IMR-90 (cell line): ENCODE results near the gene DNAH6. TPM values are rescaled to one million over a fixed set of nuclear protein-coding genes. Genes with fewer than 3 reads are reported as not detected.

Experiments used
- ATAC-seq: fragments of 200-7000 bp; cut with Tn5 transposase; 2 replicates; pipeline ENCODE4 v1.9.1; 2020; ENCODE audit warnings: low read depth, mild to moderate bottlenecking, moderate library complexity
- BruUV-seq: library from RNA; stranded (reverse); fragments of 400-500 nt; replicated peaks from 2 replicates; lab custom pipeline; 2021; lab: Mats Ljungman, UMichigan
- CTCF ChIA-PET: fragments of 300-600 bp; formaldehyde crosslinking; extraction: SDS; loops from one replicate; lab custom pipeline; 2021; ENCODE audit warnings: antibody characterized with exemption; lab: Yijun Ruan, JAX
- POLR2A ChIA-PET: fragments of 300-600 bp; sonication (Branson Sonifier 250); formaldehyde crosslinking; loops from one replicate; lab custom pipeline; 2022; ENCODE audit warnings: antibody characterized with exemption; ENCODE audit not compliant: unreplicated experiment; lab: Charles Lee
- DNase-seq: peaks from one replicate; pipeline ENCODE4 v3.0.0; 2013
- H2AFZ ChIP-seq: replicated peaks from 2 replicates; pipeline ENCODE3; 2013; ENCODE audit warnings: low read length, mild to moderate bottlenecking; ENCODE audit not compliant: poor library complexity
- H2AK5ac ChIP-seq: 2 replicates; pipeline ENCODE4 v1.6.1; 2013; ENCODE audit warnings: low read depth, low read length, inconsistent platforms
- H2AK9ac ChIP-seq: replicated peaks from 2 replicates; pipeline ENCODE3; 2013; ENCODE audit warnings: mild to moderate bottlenecking, low read depth, low read length, moderate library complexity; ENCODE audit not compliant: poor library complexity
- H2BK120ac ChIP-seq: 2 replicates; pipeline ENCODE4 v1.6.1; 2013; ENCODE audit warnings: low read depth, low read length, inconsistent platforms
- H2BK15ac ChIP-seq: 3 replicates; pipeline ENCODE4 v1.6.1; 2013; ENCODE audit warnings: low read depth, low read length, inconsistent platforms
- H2BK20ac ChIP-seq: 2 replicates; pipeline ENCODE4 v1.6.1; 2013; ENCODE audit warnings: low read depth, mild to moderate bottlenecking, inconsistent platforms, low read length, moderate library complexity
- H2BK5ac ChIP-seq: 2 replicates; pipeline ENCODE4 v1.6.1; 2013; ENCODE audit warnings: mild to moderate bottlenecking, low read depth, low read length, inconsistent platforms; ENCODE audit not compliant: poor library complexity, severe bottlenecking
- H3K14ac ChIP-seq: replicated peaks from 2 replicates; pipeline ENCODE4 v1.6.1; 2013; ENCODE audit warnings: low read depth, low read length, inconsistent platforms
- H3K18ac ChIP-seq: 2 replicates; pipeline ENCODE4 v1.6.1; 2013; ENCODE audit warnings: low read depth, low read length, control low read depth
- H3K23ac ChIP-seq: 2 replicates; pipeline ENCODE4 v1.6.1; 2013; ENCODE audit warnings: low read depth, low read length, inconsistent platforms
- H3K27ac ChIP-seq: 2 replicates; pipeline ENCODE4 v1.5.1; 2013; ENCODE audit warnings: mild to moderate bottlenecking, control low read depth, low read length; ENCODE audit not compliant: insufficient read depth
- H3K27me3 ChIP-seq: 2 replicates; pipeline ENCODE4 v1.6.1; 2013; ENCODE audit warnings: low read length; ENCODE audit not compliant: control insufficient read depth, insufficient read depth
- H3K36me3 ChIP-seq: 2 replicates; pipeline ENCODE4 v1.6.1; 2013; ENCODE audit warnings: low read length, mixed read lengths; ENCODE audit not compliant: control insufficient read depth, insufficient read depth
- H3K4ac ChIP-seq: 2 replicates; pipeline ENCODE4 v1.6.1; 2013; ENCODE audit warnings: low read depth, low read length, inconsistent platforms
- H3K4me1 ChIP-seq: 2 replicates; pipeline ENCODE4 v1.6.1; 2013; ENCODE audit warnings: low read length, mixed read lengths; ENCODE audit not compliant: control insufficient read depth, insufficient read depth
- H3K4me2 ChIP-seq: 2 replicates; pipeline ENCODE4 v1.6.1; 2013; ENCODE audit warnings: low read depth, mild to moderate bottlenecking, control low read depth, low read length, moderate library complexity
- H3K4me3 ChIP-seq: 2 replicates; pipeline ENCODE4 v1.5.1; 2013; ENCODE audit warnings: low read depth, mild to moderate bottlenecking, control low read depth, low read length, moderate library complexity; ENCODE audit not compliant: insufficient read depth
- H3K56ac ChIP-seq: 2 replicates; pipeline ENCODE4 v1.6.1; 2013; ENCODE audit warnings: low read length, inconsistent platforms; ENCODE audit not compliant: insufficient read depth; ENCODE audit errors: extremely low read depth
- H3K79me1 ChIP-seq, 2 experiments: 2 replicates each; pipeline ENCODE4 v1.6.1; 2013; ENCODE audit warnings: low read length in 2 of 2, inconsistent platforms in 1 of 2, low read depth in 1 of 2
- H3K9ac ChIP-seq: 2 replicates; pipeline ENCODE4 v1.6.1; 2013; ENCODE audit warnings: low read depth, low read length, control low read depth
- H3K9me1 ChIP-seq: 2 replicates; pipeline ENCODE4 v1.6.1; 2013; ENCODE audit warnings: low read length, inconsistent platforms; ENCODE audit not compliant: insufficient read depth
- H3K9me3 ChIP-seq: 2 replicates; pipeline ENCODE4 v1.6.1; 2013; ENCODE audit warnings: low read length; ENCODE audit not compliant: control insufficient read depth, insufficient read depth
- H4K20me1 ChIP-seq: 2 replicates; pipeline ENCODE4 v1.6.1; 2013; ENCODE audit warnings: low read length, inconsistent platforms; ENCODE audit not compliant: insufficient read depth
- H4K5ac ChIP-seq: 2 replicates; pipeline ENCODE4 v1.6.1; 2013; ENCODE audit warnings: mild to moderate bottlenecking, low read depth, low read length, control low read depth
- H4K8ac ChIP-seq, 2 experiments: 2 replicates each; pipeline ENCODE4 v1.6.1; 2013; ENCODE audit warnings: low read depth in 2 of 2, low read length in 2 of 2, control low read depth in 1 of 2, inconsistent platforms in 1 of 2
- H4K91ac ChIP-seq: 2 replicates; pipeline ENCODE4 v1.6.1; 2013; ENCODE audit warnings: low read depth, low read length, inconsistent platforms; ENCODE audit not compliant: insufficient read depth
- BHLHE40 ChIP-seq: fragments of 150-350 bp; IDR thresholded peaks from 2 replicates; pipeline ENCODE4 v1.6.1; 2016; ENCODE audit warnings: mild to moderate bottlenecking, low read depth, low read length
- CEBPB ChIP-seq: IDR thresholded peaks from 2 replicates; pipeline ENCODE4 v1.6.1; 2012; ENCODE audit warnings: low read depth, low read length, improper control_type of control experiment
- CHD1 ChIP-seq: IDR thresholded peaks from 2 replicates; pipeline ENCODE4 v1.6.1; 2012; ENCODE audit warnings: low read depth, low read length, improper control_type of control experiment
- FOS ChIP-seq: fragments of 150-350 bp; IDR thresholded peaks from 2 replicates; pipeline ENCODE4 v1.6.1; 2016; ENCODE audit warnings: low read depth, low read length
- MAFK ChIP-seq: IDR thresholded peaks from 2 replicates; pipeline ENCODE4 v1.6.1; 2012; ENCODE audit warnings: low read depth, low read length, improper control_type of control experiment
- MAZ ChIP-seq: IDR thresholded peaks from 2 replicates; pipeline ENCODE4 v1.6.1; 2012; ENCODE audit warnings: low read depth, mild to moderate bottlenecking, low read length, improper control_type of control experiment, moderate library complexity, borderline replicate concordance
- MXI1 ChIP-seq: IDR thresholded peaks from 2 replicates; pipeline ENCODE4 v1.6.1; 2012; ENCODE audit warnings: low read depth, mild to moderate bottlenecking, low read length, moderate library complexity, borderline replicate concordance
- NFE2L2 ChIP-seq: fragments of 150-350 bp; IDR thresholded peaks from 2 replicates; pipeline ENCODE4 v1.6.1; 2016; ENCODE audit warnings: low read depth, mild to moderate bottlenecking, low read length
- POLR2A ChIP-seq: IDR thresholded peaks from 2 replicates; pipeline ENCODE4 v1.6.1; 2012; ENCODE audit warnings: mild to moderate bottlenecking, low read depth, low read length
- RAD21 ChIP-seq: IDR thresholded peaks from 2 replicates; pipeline ENCODE4 v1.6.1; 2012; ENCODE audit warnings: low read length, improper control_type of control experiment
- RCOR1 ChIP-seq: IDR thresholded peaks from 2 replicates; pipeline ENCODE4 v1.6.1; 2012; ENCODE audit warnings: mild to moderate bottlenecking, low read length, improper control_type of control experiment; ENCODE audit not compliant: insufficient replicate concordance
- RFX5 ChIP-seq: IDR thresholded peaks from 2 replicates; pipeline ENCODE4 v1.8.0; 2012; ENCODE audit warnings: low read depth, mild to moderate bottlenecking, low read length, moderate library complexity
- SMC3 ChIP-seq: fragments of 150-350 bp; IDR thresholded peaks from 2 replicates; pipeline ENCODE4 v1.6.1; 2016; ENCODE audit warnings: low read depth, mild to moderate bottlenecking, antibody characterized with exemption, low read length, moderate library complexity
- dilution Hi-C: fragments of 300-500 bp; cut with HindIII; formaldehyde crosslinking; loops from one replicate; pipeline ENCODE4 v1.14.3; 2018; ENCODE audit warnings: low sequenced_read_pairs; ENCODE audit not compliant: unreplicated experiment
- in situ Hi-C: fragments of 300-500 bp; cut with MboI; formaldehyde crosslinking; loops from 3 replicates; pipeline ENCODE4 v1.14.3; 2019; ENCODE audit warnings: low sequenced_read_pairs, inconsistent platforms, mixed read lengths
- intact Hi-C: fragments of 100-400 bp; cut with micrococcal nuclease; formaldehyde crosslinking; loops from 2 replicates; pipeline ENCODE4 v1.10.0; 2022
- polyA plus RNA-seq, 3 experiments: library from polyadenylated mRNA; depleted of rRNA; stranded (reverse); fragments of >200 nt; gene quantifications; 2 replicates each; pipeline ENCODE4 v1.2.3, GENCODE V29; 2012; ENCODE audit warnings: low replicate concordance in 1 of 3
- total RNA-seq: library from RNA; depleted of rRNA; stranded (reverse); fragments of >200 nt; gene quantifications from 2 replicates; pipeline ENCODE4 v1.2.3, GENCODE V29; 2012
- TF ChIP-seq, protein P1 (sequence below): fragments of 150-350 bp; IDR thresholded peaks from 2 replicates; pipeline ENCODE4 v1.6.1; 2016; ENCODE audit warnings: low read depth, mild to moderate bottlenecking, low read length, moderate library complexity, borderline replicate concordance
- TF ChIP-seq, protein P2 (sequence below): fragments of 150-350 bp; IDR thresholded peaks from 2 replicates; pipeline ENCODE4 v1.6.1; 2017; ENCODE audit warnings: mild to moderate bottlenecking, antibody characterized with exemption, low read length, low read depth
- TF ChIP-seq, protein P3 (sequence below): conservative IDR thresholded peaks from 2 replicates; pipeline ENCODE4 v1.5.1; 2012; ENCODE audit warnings: mild to moderate bottlenecking, low read depth, low read length, improper control_type of control experiment

Gene DNAH6
- total and polyA plus RNA-seq, 2 of the 4 experiments (the other 2 are of a cell fraction): under 0.01 to 0.07 TPM

- no peaks in the 10 kb centered on the region for H3K9me1 ChIP-seq
- peaks cover 2% of the 10 kb centered on the region for H3K27me3 ChIP-seq
- BruUV-seq: no TSS peak
- intact Hi-C loops: no loop called here
- DNase-seq: no peak
- H3K36me3 ChIP-seq: no peaks in the 10 kb centered on the region
- no peaks in the 10 kb centered on the region for H3K9me3 ChIP-seq
- H3K4me2 ChIP-seq: no peak overlapping the region
- H2BK20ac ChIP-seq: no peak overlapping the region
- H3K18ac ChIP-seq: no peak overlapping the region
- H2BK5ac ChIP-seq: no peak overlapping the region
- H2AK5ac ChIP-seq: no peak overlapping the region
- ChIA-PET CTCF (no interaction called here), POLR2A (no interaction called here)
- no peak overlapping the region for H2BK15ac ChIP-seq
- H4K5ac ChIP-seq: no peak overlapping the region
- H3K56ac ChIP-seq: no peak overlapping the region
- no peak for TF ChIP-seq POLR2A
- TF ChIP-seq CEBPB: no peak
- no peak for TF ChIP-seq MAZ
- TF ChIP-seq, protein P1, sequence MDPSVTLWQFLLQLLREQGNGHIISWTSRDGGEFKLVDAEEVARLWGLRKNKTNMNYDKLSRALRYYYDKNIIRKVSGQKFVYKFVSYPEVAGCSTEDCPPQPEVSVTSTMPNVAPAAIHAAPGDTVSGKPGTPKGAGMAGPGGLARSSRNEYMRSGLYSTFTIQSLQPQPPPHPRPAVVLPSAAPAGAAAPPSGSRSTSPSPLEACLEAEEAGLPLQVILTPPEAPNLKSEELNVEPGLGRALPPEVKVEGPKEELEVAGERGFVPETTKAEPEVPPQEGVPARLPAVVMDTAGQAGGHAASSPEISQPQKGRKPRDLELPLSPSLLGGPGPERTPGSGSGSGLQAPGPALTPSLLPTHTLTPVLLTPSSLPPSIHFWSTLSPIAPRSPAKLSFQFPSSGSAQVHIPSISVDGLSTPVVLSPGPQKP: no peak
- no peak for TF ChIP-seq BHLHE40
- TF ChIP-seq NFE2L2: no peak
- no peak for TF ChIP-seq RAD21
- no peak for TF ChIP-seq MAFK
- TF ChIP-seq RFX5: no peak
- TF ChIP-seq RCOR1: no peak
- TF ChIP-seq MXI1: no peak
- no peak for TF ChIP-seq FOS
- TF ChIP-seq, protein P2, sequence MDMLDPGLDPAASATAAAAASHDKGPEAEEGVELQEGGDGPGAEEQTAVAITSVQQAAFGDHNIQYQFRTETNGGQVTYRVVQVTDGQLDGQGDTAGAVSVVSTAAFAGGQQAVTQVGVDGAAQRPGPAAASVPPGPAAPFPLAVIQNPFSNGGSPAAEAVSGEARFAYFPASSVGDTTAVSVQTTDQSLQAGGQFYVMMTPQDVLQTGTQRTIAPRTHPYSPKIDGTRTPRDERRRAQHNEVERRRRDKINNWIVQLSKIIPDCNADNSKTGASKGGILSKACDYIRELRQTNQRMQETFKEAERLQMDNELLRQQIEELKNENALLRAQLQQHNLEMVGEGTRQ: no peak
- TF ChIP-seq, protein P3, sequence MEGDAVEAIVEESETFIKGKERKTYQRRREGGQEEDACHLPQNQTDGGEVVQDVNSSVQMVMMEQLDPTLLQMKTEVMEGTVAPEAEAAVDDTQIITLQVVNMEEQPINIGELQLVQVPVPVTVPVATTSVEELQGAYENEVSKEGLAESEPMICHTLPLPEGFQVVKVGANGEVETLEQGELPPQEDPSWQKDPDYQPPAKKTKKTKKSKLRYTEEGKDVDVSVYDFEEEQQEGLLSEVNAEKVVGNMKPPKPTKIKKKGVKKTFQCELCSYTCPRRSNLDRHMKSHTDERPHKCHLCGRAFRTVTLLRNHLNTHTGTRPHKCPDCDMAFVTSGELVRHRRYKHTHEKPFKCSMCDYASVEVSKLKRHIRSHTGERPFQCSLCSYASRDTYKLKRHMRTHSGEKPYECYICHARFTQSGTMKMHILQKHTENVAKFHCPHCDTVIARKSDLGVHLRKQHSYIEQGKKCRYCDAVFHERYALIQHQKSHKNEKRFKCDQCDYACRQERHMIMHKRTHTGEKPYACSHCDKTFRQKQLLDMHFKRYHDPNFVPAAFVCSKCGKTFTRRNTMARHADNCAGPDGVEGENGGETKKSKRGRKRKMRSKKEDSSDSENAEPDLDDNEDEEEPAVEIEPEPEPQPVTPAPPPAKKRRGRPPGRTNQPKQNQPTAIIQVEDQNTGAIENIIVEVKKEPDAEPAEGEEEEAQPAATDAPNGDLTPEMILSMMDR: no peak
- no peak for TF ChIP-seq SMC3
- no peak for TF ChIP-seq CHD1
- in situ Hi-C loops: no loop called here
- no peak overlapping the region for H3K9ac ChIP-seq
- no peaks in the 10 kb centered on the region for H3K4me1 ChIP-seq
- no peak overlapping the region for H2AFZ ChIP-seq
- dilution Hi-C loops: no loop called here
- no peak overlapping the region for H3K27ac ChIP-seq
- ATAC-seq: no peak
- H4K8ac ChIP-seq: no peak overlapping the region
- no peak overlapping the region for H2AK9ac ChIP-seq
- H3K79me1 ChIP-seq: no peaks in the 10 kb centered on the region
- H3K4ac ChIP-seq: no peak overlapping the region
- no peaks in the 10 kb centered on the region for H4K20me1 ChIP-seq
- no peak overlapping the region for H2BK120ac ChIP-seq
- H3K14ac ChIP-seq: no peak overlapping the region
- H3K4me3 ChIP-seq: no peak overlapping the region
- no peak overlapping the region for H3K23ac ChIP-seq
- no peak overlapping the region for H4K91ac ChIP-seq
These were observed 23.4 kb downstream of the DNAH6 start for GRCh38 chr2:84539729-84540128.
